ENCODE measurements around the gene CLEC2B.

Gene CLEC2B

DNA sequence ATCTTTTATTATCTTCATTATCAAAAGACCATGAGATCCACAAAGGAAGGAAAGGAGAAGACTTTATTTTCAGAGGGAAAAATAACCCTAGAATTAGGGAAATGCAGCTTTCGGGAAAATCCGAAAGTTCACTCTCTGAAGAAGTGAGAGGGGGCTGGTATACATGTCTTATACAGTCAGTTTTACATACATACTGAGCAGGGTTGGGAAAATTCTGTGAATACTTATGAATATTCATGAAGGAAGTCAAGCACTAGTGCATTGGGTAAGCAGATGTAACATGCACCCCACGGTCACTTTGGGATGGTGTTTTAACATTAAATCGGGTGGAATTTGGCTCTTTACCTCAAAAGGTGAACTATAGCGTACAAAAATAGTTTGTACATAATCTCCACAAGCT is 57.5 kb downstream of the CLEC2B start:
- Histone ChIP-seq H3K14ac (ENCODE audit: low read length in 2 of 2) (no peak overlapping the region), H3K4me1 (ENCODE audit: control insufficient read depth, insufficient read depth, low read depth, low read length) (no peaks in the 10 kb centered on the region), H3K27me3 (ENCODE audit: control insufficient read depth in 1 of 2, insufficient read depth in 1 of 2, low read length in 2 of 2) (peaks cover 0 to 6% of the 10 kb centered on the region in 2 experiments), H2BK12ac (ENCODE audit: low read length in 2 of 2) (no peak overlapping the region), H2BK120ac (ENCODE audit: low read depth, low read length) (no peak overlapping the region), H3K27ac (ENCODE audit: low read length, poor library complexity, severe bottlenecking) (no peak overlapping the region), H3K4ac (ENCODE audit: low read depth in 1 of 2, low read length in 2 of 2) (no peak overlapping the region), H3K36me3 (ENCODE audit: control insufficient read depth in 1 of 2, insufficient read depth in 2 of 2, low read depth in 1 of 2, low read length in 2 of 2) (peaks cover 0 to 3% of the 10 kb centered on the region in 2 experiments), H3K4me2 (ENCODE audit: low read length, poor library complexity, severe bottlenecking) (no peak overlapping the region), H2BK15ac (ENCODE audit: low read depth, poor library complexity, severe bottlenecking) (no peak overlapping the region), H3K9me3 (ENCODE audit: control insufficient read depth, low read length) (no peaks in the 10 kb centered on the region), H3K18ac (ENCODE audit: low read depth in 1 of 2, low read length in 2 of 2) (no peak overlapping the region), H2BK5ac (ENCODE audit: low read depth, low read length, poor library complexity, severe bottlenecking) (no peak overlapping the region), H3K79me1 (replicated peaks; ENCODE audit: low read length, poor library complexity, severe bottlenecking) (no peaks in the 10 kb centered on the region), H4K91ac (ENCODE audit: low read length) (no peak overlapping the region), H3K23ac (ENCODE audit: low read length in 2 of 2) (no peak overlapping the region), H4K8ac (ENCODE audit: low read length) (no peak overlapping the region), H3K9ac (ENCODE audit: low read length) (no peak overlapping the region), H2AK5ac (ENCODE audit: low read length, severe bottlenecking) (no peak overlapping the region), H2AFZ (ENCODE audit: low read depth, low read length) (no peak overlapping the region), H3K4me3 (ENCODE audit: insufficient read depth in 1 of 2, low read depth in 1 of 2, low read length in 2 of 2) (no peak overlapping the region)
- no peak for DNase-seq
- WGBS, result 98% methylated on average over 5 of the region's 5 CpGs

- no peak overlapping the region for H2BK5ac ChIP-seq (ENCODE audit: low read depth, low read length, poor library complexity, severe bottlenecking)
- H2BK120ac ChIP-seq (ENCODE audit: low read depth, low read length), result no peak overlapping the region
- no peak overlapping the region for H3K4ac ChIP-seq (ENCODE audit: low read depth in 1 of 2, low read length in 2 of 2)
- no peak overlapping the region for H3K4me2 ChIP-seq (ENCODE audit: low read length, poor library complexity, severe bottlenecking)
- H3K18ac ChIP-seq (ENCODE audit: low read depth in 1 of 2, low read length in 2 of 2), result no peak overlapping the region
- peaks cover 0 to 6% of the 10 kb centered on the region in 2 experiments for H3K27me3 ChIP-seq (ENCODE audit: control insufficient read depth in 1 of 2, insufficient read depth in 1 of 2, low read length in 2 of 2)
- H3K4me3 ChIP-seq (ENCODE audit: insufficient read depth in 1 of 2, low read depth in 1 of 2, low read length in 2 of 2), result no peak overlapping the region
- no peak overlapping the region for H3K23ac ChIP-seq (ENCODE audit: low read length in 2 of 2)
- no peak overlapping the region for H2BK12ac ChIP-seq (ENCODE audit: low read length in 2 of 2)
- DNase-seq, result no peak
- no peak overlapping the region for H2AK5ac ChIP-seq (ENCODE audit: low read length, severe bottlenecking)
- H3K14ac ChIP-seq (ENCODE audit: low read length in 2 of 2), result no peak overlapping the region
- no peaks in the 10 kb centered on the region for H3K79me1 ChIP-seq (replicated peaks; ENCODE audit: low read length, poor library complexity, severe bottlenecking)
- no peak overlapping the region for H4K91ac ChIP-seq (ENCODE audit: low read length)
- peaks cover 0 to 3% of the 10 kb centered on the region in 2 experiments for H3K36me3 ChIP-seq (ENCODE audit: control insufficient read depth in 1 of 2, insufficient read depth in 2 of 2, low read depth in 1 of 2, low read length in 2 of 2)
- no peak overlapping the region for H2AFZ ChIP-seq (ENCODE audit: low read depth, low read length)
- H3K9me3 ChIP-seq (ENCODE audit: control insufficient read depth, low read length), result no peaks in the 10 kb centered on the region
- no peaks in the 10 kb centered on the region for H3K4me1 ChIP-seq (ENCODE audit: control insufficient read depth, insufficient read depth, low read depth, low read length)
- no peak overlapping the region for H4K8ac ChIP-seq (ENCODE audit: low read length)
- H3K9ac ChIP-seq (ENCODE audit: low read length), result no peak overlapping the region
- no CpG with 5 or more reads among the region's 2 CpGs for WGBS
- H2BK15ac ChIP-seq (ENCODE audit: low read depth, poor library complexity, severe bottlenecking), result no peak overlapping the region
- H3K27ac ChIP-seq (ENCODE audit: low read length, poor library complexity, severe bottlenecking), result no peak overlapping the region
Measured at GRCh38 chr12:9810671-9811070, 58.5 kb downstream of the CLEC2B start.

- Histone ChIP-seq H3K79me1 (replicated peaks; ENCODE audit: low read length, poor library complexity, severe bottlenecking) (no peaks in the 10 kb centered on the region), H4K91ac (ENCODE audit: low read length) (no peak overlapping the region), H3K4ac (ENCODE audit: low read depth in 1 of 2, low read length in 2 of 2) (no peak overlapping the region), H2AFZ (ENCODE audit: low read depth, low read length) (no peak overlapping the region), H3K27me3 (ENCODE audit: control insufficient read depth in 1 of 2, insufficient read depth in 1 of 2, low read length in 2 of 2) (peaks cover 0 to 6% of the 10 kb centered on the region in 2 experiments), H2BK120ac (ENCODE audit: low read depth, low read length) (no peak overlapping the region), H3K18ac (ENCODE audit: low read depth in 1 of 2, low read length in 2 of 2) (no peak overlapping the region), H3K23ac (ENCODE audit: low read length in 2 of 2) (no peak overlapping the region), H3K36me3 (ENCODE audit: control insufficient read depth in 1 of 2, insufficient read depth in 2 of 2, low read depth in 1 of 2, low read length in 2 of 2) (peaks cover 0 to 3% of the 10 kb centered on the region in 2 experiments), H2AK5ac (ENCODE audit: low read length, severe bottlenecking) (no peak overlapping the region), H3K9ac (ENCODE audit: low read length) (no peak overlapping the region), H3K4me1 (ENCODE audit: control insufficient read depth, insufficient read depth, low read depth, low read length) (no peaks in the 10 kb centered on the region), H4K8ac (ENCODE audit: low read length) (no peak overlapping the region), H3K9me3 (ENCODE audit: control insufficient read depth, low read length) (no peaks in the 10 kb centered on the region), H3K27ac (ENCODE audit: low read length, poor library complexity, severe bottlenecking) (no peak overlapping the region), H3K4me3 (ENCODE audit: insufficient read depth in 1 of 2, low read depth in 1 of 2, low read length in 2 of 2) (no peak overlapping the region), H3K4me2 (ENCODE audit: low read length, poor library complexity, severe bottlenecking) (no peak overlapping the region), H2BK15ac (ENCODE audit: low read depth, poor library complexity, severe bottlenecking) (no peak overlapping the region), H2BK12ac (ENCODE audit: low read length in 2 of 2) (no peak overlapping the region), H3K14ac (ENCODE audit: low read length in 2 of 2) (no peak overlapping the region), H2BK5ac (ENCODE audit: low read depth, low read length, poor library complexity, severe bottlenecking) (no peak overlapping the region)
- no peak for DNase-seq
Measured at GRCh38 chr12:9809866-9810265, 59.3 kb downstream of the CLEC2B start.

DNA sequence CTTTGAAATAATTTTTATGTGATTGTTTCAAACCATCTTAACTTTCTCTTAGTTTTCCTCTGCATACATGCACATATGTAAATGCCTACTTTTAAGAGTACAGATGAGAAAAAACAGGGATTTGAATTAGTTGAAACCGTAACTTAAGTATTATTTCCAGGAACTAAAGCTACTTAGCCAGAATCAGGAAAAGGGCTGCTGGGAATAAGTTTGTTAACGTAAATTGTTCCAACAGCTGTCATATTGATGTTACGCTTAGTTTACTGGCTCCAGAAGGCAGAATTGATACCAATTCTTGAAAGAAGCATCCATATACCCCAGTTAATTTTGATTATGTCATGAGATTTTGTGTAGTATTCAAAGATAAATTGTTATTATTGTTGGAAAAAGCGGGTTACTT is 59.8 kb downstream of the CLEC2B start:
- Histone ChIP-seq H3K4me2 (ENCODE audit: low read length, poor library complexity, severe bottlenecking) (no peak overlapping the region), H3K14ac (ENCODE audit: low read length in 2 of 2) (no peak overlapping the region)
- 100% methylated on average over 1 of the region's 4 CpGs for WGBS

More for the DNA sequence above, 59.8 kb downstream of the CLEC2B start:
- Histone ChIP-seq H2BK5ac (ENCODE audit: low read depth, low read length, poor library complexity, severe bottlenecking) (no peak overlapping the region), H2AK5ac (ENCODE audit: low read length, severe bottlenecking) (no peak overlapping the region), H3K27me3 (ENCODE audit: control insufficient read depth in 1 of 2, insufficient read depth in 1 of 2, low read length in 2 of 2) (peaks cover 0 to 6% of the 10 kb centered on the region in 2 experiments), H4K8ac (ENCODE audit: low read length) (no peak overlapping the region), H2BK120ac (ENCODE audit: low read depth, low read length) (no peak overlapping the region), H2BK15ac (ENCODE audit: low read depth, poor library complexity, severe bottlenecking) (no peak overlapping the region), H3K18ac (ENCODE audit: low read depth in 1 of 2, low read length in 2 of 2) (no peak overlapping the region), H2AFZ (ENCODE audit: low read depth, low read length) (no peak overlapping the region), H3K4ac (ENCODE audit: low read depth in 1 of 2, low read length in 2 of 2) (no peak overlapping the region), H3K23ac (ENCODE audit: low read length in 2 of 2) (no peak overlapping the region), H3K4me1 (ENCODE audit: control insufficient read depth, insufficient read depth, low read depth, low read length) (no peaks in the 10 kb centered on the region), H3K36me3 (ENCODE audit: control insufficient read depth in 1 of 2, insufficient read depth in 2 of 2, low read depth in 1 of 2, low read length in 2 of 2) (peaks cover 0 to under 1% of the 10 kb centered on the region in 2 experiments), H4K91ac (ENCODE audit: low read length) (no peak overlapping the region), H3K9ac (ENCODE audit: low read length) (no peak overlapping the region), H3K79me1 (replicated peaks; ENCODE audit: low read length, poor library complexity, severe bottlenecking) (no peaks in the 10 kb centered on the region), H2BK12ac (ENCODE audit: low read length in 2 of 2) (no peak overlapping the region), H3K9me3 (ENCODE audit: control insufficient read depth, low read length) (no peaks in the 10 kb centered on the region), H3K4me3 (ENCODE audit: insufficient read depth in 1 of 2, low read depth in 1 of 2, low read length in 2 of 2) (no peak overlapping the region), H3K27ac (ENCODE audit: low read length, poor library complexity, severe bottlenecking) (no peak overlapping the region)
- DNase-seq, result no peak
